MG63 (cell line): ENCODE results near the gene GPRIN2. TPM values are rescaled to one million over a fixed set of nuclear protein-coding genes. Genes with fewer than 3 reads are reported as not detected.
"Not testable (repeated sequence)": the region's sequence is repeated elsewhere in the genome, so short reads cannot be mapped to it uniquely, and the experiment has no call there.

Experiments used
- DNase-seq: peaks from one replicate; pipeline ENCODE4 v3.0.0-alpha.2; 2020
- H3K27me3 ChIP-seq: fragments of 250-450 bp; sonication (Bioruptor Pico); 2 replicates; pipeline ENCODE4 v1.5.1; 2020; ENCODE audit warnings: mild to moderate bottlenecking, moderate library complexity
- H3K36me3 ChIP-seq: fragments of 250-450 bp; sonication (Bioruptor Pico); 2 replicates; pipeline ENCODE4 v1.5.1; 2020; ENCODE audit warnings: mild to moderate bottlenecking, moderate library complexity
- H3K4me3 ChIP-seq: fragments of 250-450 bp; sonication (Bioruptor Pico); 2 replicates; pipeline ENCODE4 v1.5.1; 2020; ENCODE audit warnings: mild to moderate bottlenecking, moderate library complexity
- H3K9me3 ChIP-seq: fragments of 250-450 bp; sonication (Bioruptor Pico); 2 replicates; pipeline ENCODE4 v1.5.1; 2020; ENCODE audit warnings: mild to moderate bottlenecking, moderate library complexity
- total RNA-seq: library from RNA; depleted of rRNA; stranded (reverse); fragments of >200 nt; shearing (Covaris generic); gene quantifications from 2 replicates; pipeline ENCODE4 v1.2.3, GENCODE V29; 2014; ENCODE audit warnings: low replicate concordance

Gene GPRIN2
- total RNA-seq, 1 experiment from 2014 or later = not detected

GRCh38 chr10:46530249-46531186 is 25.9 kb downstream of the GPRIN2 start:
- H3K9me3 ChIP-seq = no peaks in the 10 kb centered on the region
- no peaks in the 10 kb centered on the region for H3K27me3 ChIP-seq
- no peak for DNase-seq
- no peaks in the 10 kb centered on the region for H3K36me3 ChIP-seq
- H3K4me3 ChIP-seq = no peak overlapping the region

GRCh38 chr10:46529742-46530141 is 26.7 kb downstream of the GPRIN2 start:
- not testable (repeated sequence) for DNase-seq, H3K27me3 ChIP-seq, H3K36me3 ChIP-seq, H3K4me3 ChIP-seq, H3K9me3 ChIP-seq

DNA sequence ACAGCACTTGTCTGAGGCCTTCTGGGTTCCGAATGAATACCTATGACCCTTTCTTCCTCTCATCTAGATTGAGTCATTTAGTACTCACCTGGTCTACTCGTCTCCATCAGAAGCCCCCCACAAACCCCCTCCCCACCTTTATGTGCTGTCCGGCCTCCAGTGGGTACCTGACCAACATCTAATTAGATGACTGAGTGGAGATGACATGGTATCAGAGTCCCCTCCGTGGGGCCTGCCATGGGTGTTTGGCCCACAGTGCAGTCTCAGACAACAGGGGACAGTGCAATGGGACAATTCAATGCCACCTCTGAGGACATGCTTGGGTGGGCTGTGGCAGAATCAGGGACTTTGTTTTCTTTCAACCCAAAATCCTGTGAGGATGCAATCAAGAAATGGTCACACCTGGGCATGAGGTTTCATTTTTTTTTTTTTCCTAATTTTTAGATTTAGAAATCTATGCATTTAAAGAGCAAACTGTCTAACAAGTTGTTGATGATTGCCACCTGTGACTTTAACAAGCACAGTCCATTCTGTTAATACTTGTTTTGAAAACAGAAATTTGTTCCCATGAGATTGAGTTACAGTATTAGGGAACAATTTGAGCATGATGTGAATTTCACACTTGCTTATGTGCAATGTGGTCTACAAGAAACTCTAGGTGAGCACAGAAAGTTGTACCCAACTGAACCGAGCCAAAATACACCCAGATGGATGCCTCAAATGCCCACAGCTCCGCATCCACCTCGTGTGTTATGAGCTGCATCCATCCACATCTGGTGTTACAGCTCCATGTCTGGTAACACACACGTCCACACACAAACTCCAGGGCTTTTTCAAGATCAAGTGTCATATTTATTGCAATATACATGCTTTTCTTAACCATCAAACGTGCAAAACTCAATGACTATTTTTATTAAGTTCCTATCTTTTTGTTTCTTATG is 27.5 kb downstream of the GPRIN2 start:
- Histone ChIP-seq H3K36me3 (no peaks in the 10 kb centered on the region), H3K9me3 (no peaks in the 10 kb centered on the region), H3K4me3 (no peak overlapping the region), H3K27me3 (no peaks in the 10 kb centered on the region)
- DNase-seq = no peak

- Histone ChIP-seq H3K4me3 (no peak overlapping the region), H3K27me3 (no peaks in the 10 kb centered on the region), H3K36me3 (no peaks in the 10 kb centered on the region), H3K9me3 (no peaks in the 10 kb centered on the region)
- no peak for DNase-seq
These were observed 28.2 kb downstream of the GPRIN2 start for GRCh38 chr10:46528171-46528671.

DNA sequence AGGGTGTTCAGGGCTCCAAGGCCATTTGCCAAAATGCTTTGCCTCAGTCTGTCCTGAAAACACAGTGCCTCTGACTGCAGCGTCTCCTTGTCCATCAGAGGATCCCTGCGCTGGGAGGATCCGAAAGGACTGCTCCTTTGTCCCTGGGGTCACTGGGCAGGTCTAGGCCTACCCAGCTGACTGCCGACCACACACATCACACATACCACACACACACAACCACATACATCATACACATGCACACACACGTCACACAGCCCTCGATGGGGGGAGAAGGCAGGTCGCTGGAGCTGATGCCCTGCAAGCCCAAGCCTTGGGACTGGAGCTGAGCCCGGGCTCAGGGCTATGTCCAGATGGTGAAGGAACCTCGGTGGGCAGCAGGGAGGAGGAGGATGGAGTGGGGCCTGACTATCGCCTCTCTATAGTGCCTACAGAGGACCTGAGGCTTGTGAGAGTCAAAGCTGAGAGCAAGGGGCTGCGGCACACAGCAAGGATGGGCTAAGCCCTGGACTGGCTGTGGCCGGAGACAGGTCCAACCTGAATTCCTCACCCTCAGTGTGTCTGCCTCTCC is 29.1 kb downstream of the GPRIN2 start:
- Histone ChIP-seq H3K36me3 (no peaks in the 10 kb centered on the region), H3K4me3 (no peak overlapping the region), H3K27me3 (no peaks in the 10 kb centered on the region), H3K9me3 (no peaks in the 10 kb centered on the region)
- DNase-seq = no peak

GRCh38 chr10:46526682-46527038 is 29.8 kb downstream of the GPRIN2 start:
- Histone ChIP-seq H3K4me3 (no peak overlapping the region), H3K27me3 (no peaks in the 10 kb centered on the region), H3K36me3 (no peaks in the 10 kb centered on the region), H3K9me3 (no peaks in the 10 kb centered on the region)
- peak; percentile 31 for DNase-seq

GRCh38 chr10:46525824-46526681 is 30.4 kb downstream of the GPRIN2 start:
- H3K27me3 ChIP-seq = no peaks in the 10 kb centered on the region
- no peaks in the 10 kb centered on the region for H3K9me3 ChIP-seq
- H3K4me3 ChIP-seq = no peak overlapping the region
- H3K36me3 ChIP-seq = no peaks in the 10 kb centered on the region
- DNase-seq = no peak

- peak; percentile 82 for DNase-seq
- Histone ChIP-seq H3K9me3 (no peaks in the 10 kb centered on the region), H3K27me3 (no peaks in the 10 kb centered on the region), H3K36me3 (no peaks in the 10 kb centered on the region), H3K4me3 (no peak overlapping the region)
These were observed 31.2 kb downstream of the GPRIN2 start for GRCh38 chr10:46525177-46525823.

- no peaks in the 10 kb centered on the region for H3K27me3 ChIP-seq
- no peaks in the 10 kb centered on the region for H3K36me3 ChIP-seq
- H3K4me3 ChIP-seq = no peak overlapping the region
- DNase-seq = peak; percentile 93
- H3K9me3 ChIP-seq = no peaks in the 10 kb centered on the region; the same call in 1 of the 2 replicates
These were observed 31.8 kb downstream of the GPRIN2 start for GRCh38 chr10:46524472-46525176.

DNA sequence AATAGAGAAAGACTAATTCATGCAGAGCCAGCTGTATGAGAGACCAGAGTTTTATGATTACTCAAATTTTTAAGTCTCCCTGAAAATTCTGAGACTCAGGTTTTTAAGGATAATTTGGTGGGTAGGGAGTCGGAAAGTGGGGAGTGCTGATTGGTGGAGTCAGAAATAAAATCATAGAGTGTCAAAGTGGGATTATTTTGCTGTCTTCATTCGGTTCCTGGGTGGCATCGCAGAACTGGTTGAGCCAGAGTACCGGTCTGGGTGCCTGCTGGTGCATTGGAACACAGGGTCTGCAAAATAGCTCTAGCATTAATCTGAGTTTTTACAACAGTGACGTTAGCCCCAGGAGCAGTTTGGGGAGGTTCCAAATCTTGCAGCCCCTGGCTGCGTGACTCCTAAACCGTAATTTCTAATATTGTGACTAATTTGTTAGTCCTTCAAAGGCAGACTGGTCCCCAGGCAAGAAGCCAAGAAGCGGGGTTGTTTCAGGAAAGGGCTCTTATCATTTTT is 32.4 kb downstream of the GPRIN2 start:
- Histone ChIP-seq H3K4me3 (no peak overlapping the region), H3K9me3 (no peaks in the 10 kb centered on the region; the same call in 1 of the 2 replicates), H3K27me3 (no peaks in the 10 kb centered on the region)

GRCh38 chr10:46523119-46523961 is 33.1 kb downstream of the GPRIN2 start:
- no peak overlapping the region for H3K4me3 ChIP-seq
- no peaks in the 10 kb centered on the region for H3K27me3 ChIP-seq
- peak; percentile 97 for DNase-seq
- no peaks in the 10 kb centered on the region; the same call in 1 of the 2 replicates for H3K9me3 ChIP-seq
- no peaks in the 10 kb centered on the region for H3K36me3 ChIP-seq

More for the DNA sequence above, 32.4 kb downstream of the GPRIN2 start:
- peak; percentile 98 for DNase-seq
- H3K36me3 ChIP-seq = no peaks in the 10 kb centered on the region

- Histone ChIP-seq H3K27me3 (no peaks in the 10 kb centered on the region), H3K36me3 (no peaks in the 10 kb centered on the region), H3K9me3 (no peaks in the 10 kb centered on the region; the same call in 1 of the 2 replicates), H3K4me3 (no peak overlapping the region)
- DNase-seq = no peak
These were observed 34.0 kb downstream of the GPRIN2 start for GRCh38 chr10:46522295-46523118.

DNA sequence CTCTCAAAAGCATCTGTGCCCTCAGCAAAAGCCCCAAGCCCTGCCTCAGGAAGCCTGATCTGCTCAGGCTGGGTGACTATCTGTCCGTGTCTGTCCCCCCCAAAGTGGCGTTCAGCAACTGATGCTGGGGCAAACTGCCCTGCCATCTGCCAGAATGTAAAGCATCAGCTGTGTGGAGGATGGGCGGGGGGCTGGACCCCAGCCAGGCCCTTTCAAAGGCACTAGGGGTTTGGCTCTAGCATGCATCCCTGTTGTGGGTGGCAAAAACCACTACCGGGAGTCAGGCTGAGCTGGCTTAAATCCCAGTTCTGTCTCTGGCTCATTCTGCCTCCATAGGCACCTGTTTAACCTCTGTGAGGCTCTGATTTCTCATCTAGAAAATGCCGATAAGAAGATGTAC is 35.5 kb downstream of the GPRIN2 start:
- Histone ChIP-seq H3K4me3 (no peak overlapping the region), H3K27me3 (no peaks in the 10 kb centered on the region), H3K9me3 (no peaks in the 10 kb centered on the region; the same call in 1 of the 2 replicates), H3K36me3 (no peaks in the 10 kb centered on the region)
- DNase-seq = peak; percentile 80
